ENCODE data around the gene SATL1.

Gene SATL1

GRCh38 chrX:85223359-85223758, 20.2 kb downstream of the SATL1 start:
- no peak for TF ChIP-seq CTCF (IDR thresholded peaks at IDR 0.05; ENCODE audit: poor library complexity, severe bottlenecking)
- Histone ChIP-seq H3K36me3 (ENCODE audit: low read depth) (no peaks in the 10 kb centered on the region), H3K9me3 (ENCODE audit: severe bottlenecking) (no peaks in the 10 kb centered on the region), H3K27ac (ENCODE audit: poor library complexity, severe bottlenecking) (no peak overlapping the region), H3K4me1 (ENCODE audit: insufficient read depth, poor library complexity, severe bottlenecking) (no peaks in the 10 kb centered on the region), H3K4me3 (ENCODE audit: severe bottlenecking) (no peak overlapping the region), H3K27me3 (ENCODE audit: insufficient read depth, poor library complexity, severe bottlenecking) (no peaks in the 10 kb centered on the region)
- ATAC-seq (ENCODE audit: low read depth) (no peak), DNase-seq (ENCODE audit: low spot score) (no peak)

GRCh38 chrX:85221361-85221760, 22.2 kb downstream of the SATL1 start:
- no peaks in the 10 kb centered on the region for H3K36me3 ChIP-seq (ENCODE audit: low read depth)
- H3K27me3 ChIP-seq (ENCODE audit: insufficient read depth, poor library complexity, severe bottlenecking), result no peaks in the 10 kb centered on the region
- TF ChIP-seq CTCF (IDR thresholded peaks at IDR 0.05; ENCODE audit: poor library complexity, severe bottlenecking), result no peak
- no peaks in the 10 kb centered on the region for H3K9me3 ChIP-seq (ENCODE audit: severe bottlenecking)
- no peak overlapping the region for H3K4me3 ChIP-seq (ENCODE audit: severe bottlenecking)
- no peak for DNase-seq (ENCODE audit: low spot score)
- ATAC-seq (ENCODE audit: low read depth), result no peak
- no peaks in the 10 kb centered on the region for H3K4me1 ChIP-seq (ENCODE audit: insufficient read depth, poor library complexity, severe bottlenecking)
- H3K27ac ChIP-seq (ENCODE audit: poor library complexity, severe bottlenecking), result no peak overlapping the region

GRCh38 chrX:85215946-85216345, 27.6 kb downstream of the SATL1 start:
- Histone ChIP-seq H3K4me1 (ENCODE audit: insufficient read depth, poor library complexity, severe bottlenecking) (no peaks in the 10 kb centered on the region), H3K9me3 (ENCODE audit: severe bottlenecking) (no peaks in the 10 kb centered on the region), H3K4me3 (ENCODE audit: severe bottlenecking) (no peak overlapping the region), H3K27ac (ENCODE audit: poor library complexity, severe bottlenecking) (no peak overlapping the region), H3K36me3 (ENCODE audit: low read depth) (no peaks in the 10 kb centered on the region), H3K27me3 (ENCODE audit: insufficient read depth, poor library complexity, severe bottlenecking) (no peaks in the 10 kb centered on the region)
- DNase-seq (ENCODE audit: low spot score), result no peak
- no peak for TF ChIP-seq CTCF (IDR thresholded peaks at IDR 0.05; ENCODE audit: poor library complexity, severe bottlenecking)
- ATAC-seq (ENCODE audit: low read depth), result no peak

- ATAC-seq (ENCODE audit: low read depth), result no peak
- no peak overlapping the region for H3K27ac ChIP-seq (ENCODE audit: poor library complexity, severe bottlenecking)
- no peak for TF ChIP-seq CTCF (IDR thresholded peaks at IDR 0.05; ENCODE audit: poor library complexity, severe bottlenecking)
These were observed 29.6 kb downstream of the SATL1 start for GRCh38 chrX:85213792-85214530.

GRCh38 chrX:85203461-85203970, 40.1 kb downstream of the SATL1 start:
- no peak for ATAC-seq (ENCODE audit: low read depth)
- H3K4me1 ChIP-seq (ENCODE audit: insufficient read depth, poor library complexity, severe bottlenecking), result no peaks in the 10 kb centered on the region

More at GRCh38 chrX:85213792-85214530, 29.6 kb downstream of the SATL1 start:
- no peaks in the 10 kb centered on the region for H3K9me3 ChIP-seq (ENCODE audit: severe bottlenecking)
- no peaks in the 10 kb centered on the region for H3K27me3 ChIP-seq (ENCODE audit: insufficient read depth, poor library complexity, severe bottlenecking)
- DNase-seq (ENCODE audit: low spot score), result no peak
- H3K36me3 ChIP-seq (ENCODE audit: low read depth), result no peaks in the 10 kb centered on the region
- no peaks in the 10 kb centered on the region for H3K4me1 ChIP-seq (ENCODE audit: insufficient read depth, poor library complexity, severe bottlenecking)
- H3K4me3 ChIP-seq (ENCODE audit: severe bottlenecking), result no peak overlapping the region

More at GRCh38 chrX:85203461-85203970, 40.1 kb downstream of the SATL1 start:
- Histone ChIP-seq H3K27ac (ENCODE audit: poor library complexity, severe bottlenecking) (no peak overlapping the region), H3K9me3 (ENCODE audit: severe bottlenecking) (no peaks in the 10 kb centered on the region), H3K4me3 (ENCODE audit: severe bottlenecking) (no peak overlapping the region), H3K27me3 (ENCODE audit: insufficient read depth, poor library complexity, severe bottlenecking) (no peaks in the 10 kb centered on the region), H3K36me3 (ENCODE audit: low read depth) (no peaks in the 10 kb centered on the region)
- no peak for TF ChIP-seq CTCF (IDR thresholded peaks at IDR 0.05; ENCODE audit: poor library complexity, severe bottlenecking)
- DNase-seq (ENCODE audit: low spot score), result no peak

Data from RWPE2 (cell line).